Measurements from ENCODE around the gene SYPL1.

Gene SYPL1

DNA sequence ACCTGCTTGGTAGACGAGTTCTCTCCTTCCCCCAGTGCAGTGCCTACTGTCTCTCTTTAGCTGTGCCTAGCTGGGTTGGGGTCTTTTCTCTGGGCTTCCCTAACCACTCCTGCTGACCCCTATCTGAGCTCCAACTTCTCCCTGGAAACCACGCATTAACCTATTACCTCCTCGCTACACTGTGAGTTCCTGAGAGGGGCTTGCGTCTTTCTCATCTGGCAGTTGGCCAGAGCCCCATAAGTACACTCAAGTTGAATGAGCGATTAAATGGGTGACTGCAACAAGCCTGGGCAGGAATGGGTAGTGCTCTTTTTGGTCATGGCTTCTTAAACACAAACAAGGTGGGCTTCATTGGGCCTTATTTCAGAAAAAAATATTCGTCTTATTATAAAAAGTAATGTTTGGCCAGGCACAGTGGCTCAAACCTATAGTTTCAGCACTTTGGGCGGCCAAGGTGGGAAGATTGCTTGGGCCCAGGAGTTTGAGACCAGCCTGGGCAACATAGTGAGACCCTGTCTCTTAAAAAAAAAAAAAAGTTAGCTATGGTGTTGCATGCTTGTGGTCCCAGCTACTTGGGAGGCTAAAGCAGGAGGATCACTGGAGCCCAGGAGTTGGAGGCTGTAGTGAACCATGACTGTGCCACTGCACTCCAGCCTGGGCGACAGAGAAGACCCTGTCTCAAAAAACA lies 41.4 kb downstream of the SYPL1 start:
- H3K36me3 ChIP-seq (ENCODE audit: insufficient read depth, low read length) = no peaks in the 10 kb centered on the region
- no peak for TF ChIP-seq FOXP2 (optimal IDR thresholded peaks at IDR 0.05; ENCODE audit: control extremely low read depth, extremely low read length, insufficient read depth)
- no peak for TF ChIP-seq EZH2 (IDR thresholded peaks at IDR 0.05)
- TF ChIP-seq POLR2AphosphoS5 (IDR thresholded peaks at IDR 0.05; ENCODE audit: borderline replicate concordance, low read depth, low read length) = no peak
- H3K4me3 ChIP-seq = peak overlapping the region; percentile 53; the same call in 1 of the 2 replicates
- DNase-seq (ENCODE audit: low read depth, low spot score) = no peak
- H3K27ac ChIP-seq = peak overlapping the region; percentile 86
- H3K9ac ChIP-seq (ENCODE audit: insufficient read length) = no peak overlapping the region
- no peaks in the 10 kb centered on the region for H3K9me3 ChIP-seq (ENCODE audit: low read depth, low read length)

DNA sequence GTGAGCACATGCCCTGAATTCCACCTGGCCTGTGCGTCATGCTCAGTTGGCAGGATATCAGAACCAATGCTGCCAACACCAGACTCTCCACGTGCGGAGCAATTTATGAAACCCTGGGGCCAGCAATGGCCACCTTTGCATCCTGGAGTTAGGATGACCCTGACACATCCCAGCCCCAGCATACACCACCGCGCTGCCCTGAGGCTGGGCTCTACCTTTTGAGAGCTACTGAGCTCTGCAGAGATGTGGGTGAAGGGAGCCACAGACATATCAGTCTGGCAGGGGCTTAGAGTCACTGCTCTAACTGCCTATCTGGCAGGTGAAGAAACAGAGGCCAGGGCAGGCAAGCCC lies 41.9 kb downstream of the SYPL1 start:
- H3K36me3 ChIP-seq (ENCODE audit: insufficient read depth, low read length) = no peaks in the 10 kb centered on the region
- TF ChIP-seq EZH2 (IDR thresholded peaks at IDR 0.05) = no peak
- TF ChIP-seq POLR2AphosphoS5 (IDR thresholded peaks at IDR 0.05; ENCODE audit: borderline replicate concordance, low read depth, low read length) = no peak
- no peak for TF ChIP-seq FOXP2 (optimal IDR thresholded peaks at IDR 0.05; ENCODE audit: control extremely low read depth, extremely low read length, insufficient read depth)
- no peak overlapping the region for H3K9ac ChIP-seq (ENCODE audit: insufficient read length)
- no peaks in the 10 kb centered on the region for H3K9me3 ChIP-seq (ENCODE audit: low read depth, low read length)
- H3K27ac ChIP-seq = no peak overlapping the region
- no peak for DNase-seq (ENCODE audit: low read depth, low spot score)
- no peak overlapping the region for H3K4me3 ChIP-seq

DNA sequence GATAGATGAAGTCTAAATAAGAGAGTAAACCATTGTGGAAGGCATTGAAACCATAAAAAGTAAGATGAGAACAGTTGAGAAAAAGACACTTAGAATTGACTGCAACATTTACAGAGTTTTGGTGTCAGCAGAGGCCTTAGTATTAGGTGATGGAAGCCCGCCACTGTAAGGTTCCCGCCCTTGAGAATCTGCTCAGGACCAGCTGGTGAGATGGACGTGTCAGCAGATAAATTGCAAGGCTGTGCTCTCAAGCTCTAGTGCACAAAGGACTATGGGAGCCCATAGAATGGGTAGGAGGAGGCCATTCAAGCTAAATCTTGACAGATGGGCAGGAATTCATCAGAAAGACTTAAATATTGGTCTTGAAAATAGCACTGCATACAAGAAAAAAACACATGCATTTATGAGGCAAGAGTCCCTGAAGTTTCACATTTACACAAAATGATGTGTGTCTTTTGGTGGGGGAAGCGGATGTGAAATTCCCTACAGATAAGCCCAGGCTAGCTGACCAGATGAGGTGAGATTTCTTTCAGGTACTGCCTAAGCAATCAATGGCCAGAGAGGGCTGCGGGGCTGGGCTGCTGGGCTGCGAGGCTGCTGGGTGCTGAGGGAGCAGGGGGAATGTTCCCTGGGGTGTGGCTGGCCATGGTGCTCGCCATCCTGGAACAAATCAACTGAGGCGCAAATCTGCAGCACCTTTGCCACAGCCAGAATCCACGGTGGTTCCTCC lies 42.5 kb downstream of the SYPL1 start:
- H3K4me3 ChIP-seq = no peak overlapping the region
- no peak overlapping the region for H3K27ac ChIP-seq

DNA sequence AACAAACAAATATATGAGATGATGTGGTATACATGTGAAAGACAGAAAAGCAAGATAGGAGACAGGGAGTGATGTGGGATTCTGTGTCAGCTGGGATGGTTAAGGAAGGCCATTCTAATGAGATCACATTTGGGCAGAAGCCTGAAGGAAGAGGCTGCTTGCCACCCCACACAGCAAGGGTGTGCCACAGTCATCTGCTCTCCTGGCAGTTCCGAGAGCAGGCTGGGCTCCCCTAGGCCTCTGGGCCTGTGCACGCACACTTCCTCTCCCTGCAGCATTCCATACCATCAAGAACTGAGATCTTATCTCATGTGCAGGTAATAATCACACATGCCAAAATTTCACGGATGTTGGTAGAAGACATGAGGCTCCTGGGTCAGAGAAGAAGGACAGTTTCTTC lies 43.1 kb downstream of the SYPL1 start:
- DNase-seq (ENCODE audit: low read depth, low spot score) = no peak
- Histone ChIP-seq H3K9me3 (ENCODE audit: low read depth, low read length) (no peaks in the 10 kb centered on the region), H3K27ac (no peak overlapping the region), H3K9ac (ENCODE audit: insufficient read length) (no peak overlapping the region), H3K36me3 (ENCODE audit: insufficient read depth, low read length) (no peaks in the 10 kb centered on the region), H3K4me3 (no peak overlapping the region)
- no peak for TF ChIP-seq POLR2AphosphoS5 (IDR thresholded peaks at IDR 0.05; ENCODE audit: borderline replicate concordance, low read depth, low read length)
- no peak for TF ChIP-seq EZH2 (IDR thresholded peaks at IDR 0.05)
- no peak for TF ChIP-seq FOXP2 (optimal IDR thresholded peaks at IDR 0.05; ENCODE audit: control extremely low read depth, extremely low read length, insufficient read depth)

More for the DNA sequence above, 42.5 kb downstream of the SYPL1 start:
- H3K9ac ChIP-seq (ENCODE audit: insufficient read length) = no peak overlapping the region
- no peaks in the 10 kb centered on the region for H3K9me3 ChIP-seq (ENCODE audit: low read depth, low read length)
- no peak for DNase-seq (ENCODE audit: low read depth, low spot score)
- H3K36me3 ChIP-seq (ENCODE audit: insufficient read depth, low read length) = no peaks in the 10 kb centered on the region
- TF ChIP-seq POLR2AphosphoS5 (IDR thresholded peaks at IDR 0.05; ENCODE audit: borderline replicate concordance, low read depth, low read length) (no peak), EZH2 (IDR thresholded peaks at IDR 0.05) (no peak), FOXP2 (optimal IDR thresholded peaks at IDR 0.05; ENCODE audit: control extremely low read depth, extremely low read length, insufficient read depth) (no peak)

DNA sequence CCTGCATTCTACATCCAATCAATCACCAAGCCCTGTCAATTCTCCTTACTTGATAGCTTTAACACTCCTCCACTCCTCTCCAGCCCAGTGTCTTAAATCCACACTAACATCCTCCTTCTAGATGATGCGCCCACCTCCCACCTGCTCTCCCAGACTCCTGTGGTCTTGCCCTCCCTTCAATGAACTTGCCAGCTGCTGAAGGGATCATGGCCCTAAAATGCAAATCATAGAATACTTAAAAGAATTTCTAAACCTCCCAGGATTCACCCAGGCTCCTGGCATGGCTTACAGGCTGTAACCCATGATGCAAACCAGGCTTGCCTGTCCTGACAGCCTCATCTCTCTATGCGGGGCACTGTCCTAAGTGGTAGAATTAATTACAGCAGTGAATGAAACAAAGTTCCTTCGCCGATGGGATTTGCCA lies 43.6 kb downstream of the SYPL1 start:
- no peak overlapping the region for H3K4me3 ChIP-seq
- H3K36me3 ChIP-seq (ENCODE audit: insufficient read depth, low read length) = no peaks in the 10 kb centered on the region
- no peaks in the 10 kb centered on the region for H3K9me3 ChIP-seq (ENCODE audit: low read depth, low read length)
- DNase-seq (ENCODE audit: low read depth, low spot score) = no peak
- no peak overlapping the region for H3K27ac ChIP-seq
- H3K9ac ChIP-seq (ENCODE audit: insufficient read length) = no peak overlapping the region
- TF ChIP-seq FOXP2 (optimal IDR thresholded peaks at IDR 0.05; ENCODE audit: control extremely low read depth, extremely low read length, insufficient read depth) (no peak), EZH2 (IDR thresholded peaks at IDR 0.05) (no peak), POLR2AphosphoS5 (IDR thresholded peaks at IDR 0.05; ENCODE audit: borderline replicate concordance, low read depth, low read length) (no peak)

DNA sequence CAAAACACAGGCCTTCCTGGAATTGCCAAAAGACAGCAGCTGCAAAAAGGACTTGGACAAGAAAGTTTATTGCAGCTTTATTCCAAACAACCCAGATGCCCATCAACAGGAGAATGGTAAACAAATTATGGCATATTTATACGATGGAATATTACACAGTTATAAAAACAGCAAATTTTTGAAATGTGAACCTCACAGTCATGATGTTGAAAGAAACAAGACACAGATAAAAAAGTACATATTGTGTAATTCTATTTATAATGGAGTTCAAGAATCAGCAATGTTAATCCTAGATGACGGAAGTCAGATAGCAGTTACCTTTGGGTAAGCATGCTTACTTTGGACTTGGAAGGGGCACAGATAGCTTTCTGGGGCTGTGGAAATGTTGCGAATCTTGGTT lies 44.4 kb downstream of the SYPL1 start:
- Histone ChIP-seq H3K4me3 (no peak overlapping the region), H3K9ac (ENCODE audit: insufficient read length) (no peak overlapping the region)

DNA sequence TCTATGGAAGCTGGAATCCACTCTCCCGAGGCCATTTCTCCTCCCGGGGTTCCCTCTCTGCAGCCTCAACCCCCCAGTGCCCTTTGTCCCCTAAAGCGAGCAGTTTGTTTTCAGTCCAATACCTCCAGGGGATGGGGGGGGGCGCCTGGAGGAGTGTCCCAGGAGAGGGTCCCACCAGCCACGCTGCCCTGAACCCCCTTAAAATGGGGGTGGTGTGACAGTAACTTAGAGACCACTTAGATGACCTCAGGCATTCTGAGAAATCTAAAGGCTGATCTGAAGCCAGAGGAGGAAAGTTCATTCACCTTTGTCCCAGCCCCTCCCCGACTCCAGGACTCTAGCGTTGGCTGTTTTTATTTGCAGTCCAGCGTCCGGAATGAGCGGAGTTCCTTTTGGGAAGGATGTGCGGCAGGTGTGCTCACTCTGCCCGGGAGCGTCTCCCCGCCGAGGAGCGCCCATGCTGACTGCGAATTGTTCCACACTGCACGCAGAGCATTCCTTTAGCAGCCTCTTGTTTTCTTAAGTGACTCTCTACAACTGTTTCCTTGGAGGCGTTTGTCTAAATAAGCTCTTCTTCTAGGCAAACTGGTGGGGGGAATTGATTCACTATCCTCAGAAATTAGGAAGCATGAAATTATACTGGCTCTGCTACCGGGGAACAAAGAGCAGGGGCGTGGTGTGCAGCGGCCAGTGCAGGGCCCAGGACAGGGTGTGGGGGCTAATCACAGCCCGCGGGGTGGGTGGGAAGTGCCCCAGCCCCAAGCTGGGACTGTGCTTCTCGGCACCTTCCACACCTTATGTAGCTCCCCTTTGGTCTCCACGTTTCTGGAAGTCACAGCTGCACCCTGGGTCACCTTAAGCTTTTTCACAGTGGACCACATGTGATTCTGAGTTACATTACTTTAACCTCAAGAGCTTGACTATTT lies 46.3 kb downstream of the SYPL1 start:
- peak overlapping the region; percentile 33; the same call in 1 of the 2 replicates for H3K27ac ChIP-seq
- TF ChIP-seq POLR2AphosphoS5 (IDR thresholded peaks at IDR 0.05; ENCODE audit: borderline replicate concordance, low read depth, low read length) = no peak
- no peak for TF ChIP-seq EZH2 (IDR thresholded peaks at IDR 0.05)
- no peak for TF ChIP-seq FOXP2 (optimal IDR thresholded peaks at IDR 0.05; ENCODE audit: control extremely low read depth, extremely low read length, insufficient read depth)
- H3K36me3 ChIP-seq (ENCODE audit: insufficient read depth, low read length) = no peaks in the 10 kb centered on the region
- peak overlapping the region; percentile 44; the same call in 1 of the 2 replicates for H3K4me3 ChIP-seq
- no peak for DNase-seq (ENCODE audit: low read depth, low spot score)
- H3K9me3 ChIP-seq (ENCODE audit: low read depth, low read length) = no peaks in the 10 kb centered on the region
- peak overlapping the region; percentile 58 for H3K9ac ChIP-seq (ENCODE audit: insufficient read length)

More for the DNA sequence above, 44.4 kb downstream of the SYPL1 start:
- no peak for TF ChIP-seq FOXP2 (optimal IDR thresholded peaks at IDR 0.05; ENCODE audit: control extremely low read depth, extremely low read length, insufficient read depth)
- no peak for TF ChIP-seq EZH2 (IDR thresholded peaks at IDR 0.05)
- TF ChIP-seq POLR2AphosphoS5 (IDR thresholded peaks at IDR 0.05; ENCODE audit: borderline replicate concordance, low read depth, low read length) = no peak
- Histone ChIP-seq H3K36me3 (ENCODE audit: insufficient read depth, low read length) (no peaks in the 10 kb centered on the region), H3K27ac (no peak overlapping the region), H3K9me3 (ENCODE audit: low read depth, low read length) (no peaks in the 10 kb centered on the region)
- DNase-seq (ENCODE audit: low read depth, low spot score) = no peak
